ENCODE results near the gene HES7. TPM values are rescaled to one million over a fixed set of nuclear protein-coding genes. Genes with fewer than 3 reads are reported as not detected.

HES7 gene
- total RNA-seq, 6 experiments from 2014 or later, result not detected

DNA sequence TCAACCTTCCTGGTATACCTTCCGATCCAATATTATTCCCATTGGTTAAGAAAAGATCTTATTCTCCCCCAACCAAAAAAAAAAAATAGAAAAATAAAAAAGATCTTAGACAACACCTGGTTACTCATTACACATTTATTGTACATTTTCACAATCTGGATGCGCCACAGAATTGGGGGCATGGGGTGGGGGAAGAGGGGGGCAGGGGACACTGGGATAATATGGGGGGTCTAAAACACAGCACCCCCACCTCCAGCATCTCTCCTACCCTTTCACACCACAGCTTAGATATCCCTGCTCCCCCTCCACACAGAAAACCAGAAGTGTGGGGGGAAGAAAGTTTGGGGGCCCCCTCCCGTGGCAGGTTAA lies 35.1 kb upstream of the HES7 start:
- no peak for ATAC-seq
- Histone ChIP-seq H3K36me3 (peaks cover 0 to 14% (median 0%) of the 10 kb centered on the region in 4 donors), H3K27me3 (no peaks in the 10 kb centered on the region), H3K4me3 (no peak overlapping the region), H3K4me1 (peaks cover 0 to 26% (median 13%) of the 10 kb centered on the region in 4 donors), H3K27ac (peak overlapping the region in 2 of 3 donors; percentile 99), H3K9me3 (no peaks in the 10 kb centered on the region)
- intact Hi-C loops (cut with DNase I), result loop anchor here in 1 of 2 donors (2.0 kb wide), 1 partner anchor 64 kb away; no protein-coding TSS in a partner anchor
- DNase-seq, result no peak
- TF ChIP-seq, protein P1, sequence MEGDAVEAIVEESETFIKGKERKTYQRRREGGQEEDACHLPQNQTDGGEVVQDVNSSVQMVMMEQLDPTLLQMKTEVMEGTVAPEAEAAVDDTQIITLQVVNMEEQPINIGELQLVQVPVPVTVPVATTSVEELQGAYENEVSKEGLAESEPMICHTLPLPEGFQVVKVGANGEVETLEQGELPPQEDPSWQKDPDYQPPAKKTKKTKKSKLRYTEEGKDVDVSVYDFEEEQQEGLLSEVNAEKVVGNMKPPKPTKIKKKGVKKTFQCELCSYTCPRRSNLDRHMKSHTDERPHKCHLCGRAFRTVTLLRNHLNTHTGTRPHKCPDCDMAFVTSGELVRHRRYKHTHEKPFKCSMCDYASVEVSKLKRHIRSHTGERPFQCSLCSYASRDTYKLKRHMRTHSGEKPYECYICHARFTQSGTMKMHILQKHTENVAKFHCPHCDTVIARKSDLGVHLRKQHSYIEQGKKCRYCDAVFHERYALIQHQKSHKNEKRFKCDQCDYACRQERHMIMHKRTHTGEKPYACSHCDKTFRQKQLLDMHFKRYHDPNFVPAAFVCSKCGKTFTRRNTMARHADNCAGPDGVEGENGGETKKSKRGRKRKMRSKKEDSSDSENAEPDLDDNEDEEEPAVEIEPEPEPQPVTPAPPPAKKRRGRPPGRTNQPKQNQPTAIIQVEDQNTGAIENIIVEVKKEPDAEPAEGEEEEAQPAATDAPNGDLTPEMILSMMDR (IDR thresholded peaks at IDR 0.05), result no peak
- TF ChIP-seq POLR2A (IDR thresholded peaks at IDR 0.05), result no peak
- WGBS (ENCODE audit: insufficient coverage, low coverage, low lambda C conversion rate, missing lambda C conversion rate), result 28% methylated on average over 2 of the region's 3 CpGs

DNA sequence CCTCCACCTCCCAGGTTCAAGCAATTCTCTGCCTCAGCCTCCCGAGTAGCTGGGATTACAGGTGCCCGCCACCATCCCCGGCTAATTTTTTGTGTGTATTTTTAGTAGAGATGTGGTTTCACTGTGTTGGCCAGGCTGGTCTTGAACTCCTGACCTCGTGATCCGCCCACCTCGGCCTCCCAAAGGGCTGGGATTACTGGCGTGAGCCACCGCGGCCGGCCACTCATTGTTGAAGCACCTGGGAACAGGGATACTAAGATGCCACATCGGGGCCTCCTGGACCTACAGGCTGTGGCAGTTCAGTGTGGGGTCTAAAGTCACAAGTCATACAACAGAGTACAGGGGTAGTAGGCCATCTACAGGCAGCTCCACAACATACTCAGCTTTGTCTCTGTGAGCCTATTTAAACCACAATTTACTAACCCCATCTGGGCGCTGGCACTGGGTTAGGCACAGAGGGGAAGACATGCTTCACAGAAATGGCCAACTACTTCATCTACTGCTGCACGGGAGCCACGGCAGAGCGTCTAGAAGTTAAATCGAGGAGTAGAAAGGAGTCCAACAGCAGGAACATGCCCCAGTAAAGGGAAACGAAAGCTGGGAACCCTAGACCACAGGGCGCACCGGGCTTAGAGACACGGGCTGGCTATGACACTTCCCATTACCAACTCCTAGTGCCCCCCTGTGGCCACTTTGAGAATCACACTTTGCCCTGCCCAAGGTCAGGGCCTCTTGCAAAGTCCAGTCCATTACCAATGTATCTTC lies 34.5 kb upstream of the HES7 start:
- H3K4me1 ChIP-seq, result peaks cover 0 to 21% (median 8%) of the 10 kb centered on the region in 4 donors
- 21% methylated on average over 18 of the region's 20 CpGs for WGBS (ENCODE audit: insufficient coverage, low coverage, low lambda C conversion rate, missing lambda C conversion rate)
- peaks cover 0 to 14% (median under 1%) of the 10 kb centered on the region in 4 donors for H3K36me3 ChIP-seq
- intact Hi-C loops (cut with DNase I), result loop anchor here in 1 of 2 donors (2.0 kb wide), 1 partner anchor 64 kb away; no protein-coding TSS in a partner anchor
- peak overlapping the region; percentile 77 to 99 (median 99) for H3K27ac ChIP-seq
- H3K4me3 ChIP-seq, result no peak overlapping the region
- H3K27me3 ChIP-seq, result no peaks in the 10 kb centered on the region
- TF ChIP-seq, protein P1 (IDR thresholded peaks at IDR 0.05), result peak; percentile 89 to 94 (median 93)
- TF ChIP-seq POLR2A (IDR thresholded peaks at IDR 0.05), result peak; percentile 41
- peak; percentile 27 to 43 (median 30) for ATAC-seq
- H3K9me3 ChIP-seq, result no peaks in the 10 kb centered on the region
- DNase-seq, result peak; percentile 89 to 95 (median 92)

DNA sequence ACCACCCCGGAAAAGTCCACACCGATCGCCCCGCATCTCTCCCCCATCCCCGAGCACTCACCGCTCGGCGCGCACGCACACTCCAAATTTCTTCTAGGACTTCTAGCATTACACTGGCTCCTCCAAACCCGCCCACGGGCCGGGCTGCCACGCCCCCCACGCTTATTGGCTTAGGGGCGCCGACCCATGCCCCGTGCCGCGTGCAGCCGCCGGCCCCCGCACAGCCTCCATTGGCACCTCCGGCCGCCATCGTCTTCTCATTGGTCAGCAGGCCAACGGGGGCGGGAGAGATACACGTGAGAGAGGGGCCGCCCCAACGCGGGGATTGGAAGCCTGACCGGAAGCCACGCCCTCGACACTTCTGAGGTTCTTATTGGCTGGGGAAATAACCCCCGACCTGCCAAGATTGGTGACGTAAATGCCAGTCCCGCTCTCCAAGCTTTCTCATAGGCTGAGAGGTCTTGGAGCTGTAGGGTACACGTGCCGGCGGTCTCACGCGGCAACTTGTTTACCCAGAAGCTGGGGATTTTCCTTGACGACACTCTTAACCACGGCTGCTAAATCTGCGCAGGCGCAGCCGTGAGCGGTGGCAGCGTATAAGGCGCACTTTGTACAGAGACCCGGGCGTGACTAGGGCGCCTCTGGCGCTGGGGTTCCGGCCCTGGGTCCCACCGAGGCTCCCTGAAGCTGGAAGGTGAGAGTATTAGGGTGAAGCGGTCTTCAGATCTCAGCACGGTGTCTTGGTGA lies 32.5 kb upstream of the HES7 start:
- TF ChIP-seq POLR2A (IDR thresholded peaks at IDR 0.05), result peak; percentile 100
- TF ChIP-seq, protein P1 (IDR thresholded peaks at IDR 0.05), result no peak
- whole genome bisulfite sequencing (ENCODE audit: insufficient coverage, low coverage, low lambda C conversion rate, missing lambda C conversion rate), result 0% methylated on average over 17 of the region's 59 CpGs
- peak overlapping the region; percentile 79 to 94 (median 80) for H3K4me3 ChIP-seq
- H3K4me1 ChIP-seq, result peaks cover 0 to 26% (median 8%) of the 10 kb centered on the region in 4 donors
- no peaks in the 10 kb centered on the region for H3K27me3 ChIP-seq
- H3K27ac ChIP-seq, result peak overlapping the region; percentile 99 to 100 (median 100)
- no peaks in the 10 kb centered on the region for H3K9me3 ChIP-seq
- H3K36me3 ChIP-seq, result peaks cover 0 to 12% (median 3%) of the 10 kb centered on the region in 4 donors
- intact Hi-C loops (cut with DNase I), result no loop called here
- ATAC-seq (peak; percentile 52 to 73 (median 65)), DNase-seq (peak; percentile 100)

DNA sequence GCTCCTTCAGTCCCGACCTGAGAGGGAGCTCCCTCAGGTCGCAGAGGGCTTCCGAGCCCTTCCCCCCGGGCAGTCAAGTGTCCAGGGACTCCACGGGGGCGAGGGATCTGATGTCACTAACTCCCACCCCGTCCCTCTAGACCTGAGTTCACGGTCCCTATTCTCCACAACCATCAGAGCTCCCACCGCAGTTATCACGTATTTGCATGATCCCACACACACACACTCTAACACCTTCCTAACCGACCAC lies 32.0 kb upstream of the HES7 start:
- Histone ChIP-seq H3K4me3 (peak overlapping the region; percentile 79 to 94 (median 80)), H3K36me3 (peaks cover 0 to 7% (median 3%) of the 10 kb centered on the region in 4 donors), H3K4me1 (peaks cover 0 to 26% (median 7%) of the 10 kb centered on the region in 4 donors), H3K27me3 (no peaks in the 10 kb centered on the region), H3K27ac (peak overlapping the region; percentile 99 to 100 (median 100)), H3K9me3 (no peaks in the 10 kb centered on the region)
- DNase-seq (no peak), ATAC-seq (no peak)
- intact Hi-C loops (cut with DNase I), result no loop called here
- WGBS (ENCODE audit: insufficient coverage, low coverage, low lambda C conversion rate, missing lambda C conversion rate), result 9% methylated on average over 6 of the region's 11 CpGs
- TF ChIP-seq POLR2A (IDR thresholded peaks at IDR 0.05), result no peak
- TF ChIP-seq, protein P1 (IDR thresholded peaks at IDR 0.05), result no peak
